ES-I3 (cell line): Measurements from ENCODE around the gene ABL2.
"Not testable (repeated sequence)": the region's sequence is repeated elsewhere in the genome, so short reads cannot be mapped to it uniquely, and the experiment has no call there.

Experiments
- H3K36me3 ChIP-seq: 2 replicates; pipeline ENCODE4 v1.6.1; 2013; ENCODE audit warnings: mild to moderate bottlenecking, low read length, control low read depth, moderate library complexity; ENCODE audit not compliant: insufficient read depth
- H3K4me1 ChIP-seq: 2 replicates; pipeline ENCODE4 v1.6.1; 2013; ENCODE audit warnings: mild to moderate bottlenecking, control low read depth, low read length; ENCODE audit not compliant: insufficient read depth
- H3K9ac ChIP-seq: 2 replicates; pipeline ENCODE4 v1.6.1; 2013; ENCODE audit warnings: low read depth, mild to moderate bottlenecking, low read length, moderate library complexity
- H3K9me3 ChIP-seq: 2 replicates; pipeline ENCODE4 v1.6.1; 2013; ENCODE audit warnings: mild to moderate bottlenecking, low read length, moderate library complexity; ENCODE audit not compliant: control insufficient read depth, insufficient read depth

The ABL2 gene

DNA sequence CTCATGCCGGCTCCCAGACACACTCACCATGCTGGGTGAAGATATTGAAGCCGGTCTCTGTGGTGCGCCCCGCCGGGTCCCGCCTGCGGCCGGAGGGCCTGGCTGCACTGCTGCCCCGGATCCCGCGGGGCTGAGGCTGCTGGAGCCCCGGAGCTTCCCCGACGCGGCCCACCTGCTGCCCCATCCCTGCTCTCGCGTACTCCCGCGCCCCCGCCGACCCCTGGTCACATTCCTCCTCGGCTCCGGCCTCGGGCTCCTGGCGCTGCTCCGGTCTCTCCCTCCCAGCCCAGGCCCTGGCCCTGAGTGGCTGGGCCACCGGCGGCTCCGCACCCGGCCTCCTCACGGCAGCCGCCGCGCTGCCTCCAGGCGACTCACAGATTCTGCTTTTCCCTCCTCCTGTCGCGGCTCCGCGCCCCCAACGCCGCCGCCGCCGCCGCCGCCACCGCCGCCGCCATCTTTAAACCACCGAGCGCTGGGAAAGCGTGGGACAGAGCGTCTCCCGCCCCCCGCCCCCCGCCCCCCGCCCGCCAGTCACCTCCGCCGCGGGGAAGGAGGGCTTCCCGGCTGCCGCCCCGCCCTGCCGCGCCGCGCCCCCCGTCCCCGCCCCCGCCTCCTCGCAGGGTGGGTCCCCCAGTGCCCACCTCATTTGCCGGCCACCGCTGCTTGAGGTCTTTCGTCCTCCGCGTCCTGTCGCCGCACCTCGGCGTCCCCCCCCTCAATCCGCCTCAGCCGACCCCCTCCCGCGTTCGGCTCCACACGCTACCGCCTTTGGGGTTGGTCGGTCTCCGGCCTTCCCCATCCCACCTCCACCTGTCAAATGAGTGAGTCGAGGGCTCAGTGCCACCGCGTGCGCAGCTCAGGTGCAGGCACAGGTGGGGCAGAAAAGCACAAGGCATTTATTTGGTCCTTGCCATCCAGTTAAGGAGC, at the start of gene ABL2:
TSS of gene ABL2 (minus strand) at position 464 of the 927 bp plus-strand sequence. CDS start at position 184, 280 bp downstream.
- no peaks in the 10 kb centered on the region for H3K9me3 ChIP-seq
- H3K4me1 ChIP-seq, result no peaks in the 10 kb centered on the region; the same call in 1 of the 2 replicates

DNA sequence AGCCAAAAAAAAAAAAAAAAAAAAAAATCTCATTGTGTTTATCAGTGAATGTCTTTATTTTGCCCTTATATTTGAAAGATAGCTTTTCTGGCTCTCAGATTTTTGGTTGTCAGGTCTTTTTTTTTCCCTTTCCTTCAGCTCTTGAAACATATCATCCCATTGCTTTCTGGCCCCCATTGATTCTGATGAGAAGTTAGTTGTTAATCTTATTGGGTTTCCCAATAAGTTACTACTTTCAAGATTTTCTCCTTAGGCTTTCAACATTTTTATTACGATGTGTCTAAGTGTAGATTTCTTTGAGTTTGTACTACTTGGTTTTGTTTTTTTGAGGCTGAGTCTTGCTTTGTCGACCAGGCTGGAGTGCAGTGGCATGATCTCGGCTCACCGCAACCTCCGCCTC, 49.4 kb upstream of the ABL2 start:
- Histone ChIP-seq H3K4me1 (no peaks in the 10 kb centered on the region), H3K9me3 (no peaks in the 10 kb centered on the region)

More for the DNA sequence above, at the start of gene ABL2:
- no peaks in the 10 kb centered on the region; the same call in 1 of the 2 replicates for H3K36me3 ChIP-seq
- peak within 1 kb of the TSS; percentile 76 for H3K9ac ChIP-seq

DNA sequence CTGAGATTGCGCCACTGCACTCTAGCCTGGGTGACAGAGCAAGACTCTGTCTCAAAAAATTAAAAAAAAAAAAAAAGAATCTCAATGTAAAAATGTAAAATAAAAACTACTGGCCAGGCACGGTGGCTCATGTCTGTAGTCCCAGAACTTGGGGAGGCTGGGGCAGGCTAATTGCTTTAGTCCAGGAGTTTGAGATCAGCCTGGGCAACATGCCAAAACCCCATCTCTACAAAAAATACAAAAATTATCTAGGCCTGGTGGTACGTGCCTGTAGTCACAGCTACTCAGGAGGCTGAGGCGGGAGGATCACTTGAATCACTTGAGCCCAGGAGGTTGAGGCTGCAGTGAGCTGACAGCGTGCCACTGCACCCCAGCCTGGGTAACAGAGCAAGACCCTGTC, 44.9 kb upstream of the ABL2 start:
- not testable (repeated sequence) for H3K9ac ChIP-seq, H3K9me3 ChIP-seq

More for the DNA sequence above, 49.4 kb upstream of the ABL2 start:
- Histone ChIP-seq H3K9ac (no peak overlapping the region), H3K36me3 (no peaks in the 10 kb centered on the region)

DNA sequence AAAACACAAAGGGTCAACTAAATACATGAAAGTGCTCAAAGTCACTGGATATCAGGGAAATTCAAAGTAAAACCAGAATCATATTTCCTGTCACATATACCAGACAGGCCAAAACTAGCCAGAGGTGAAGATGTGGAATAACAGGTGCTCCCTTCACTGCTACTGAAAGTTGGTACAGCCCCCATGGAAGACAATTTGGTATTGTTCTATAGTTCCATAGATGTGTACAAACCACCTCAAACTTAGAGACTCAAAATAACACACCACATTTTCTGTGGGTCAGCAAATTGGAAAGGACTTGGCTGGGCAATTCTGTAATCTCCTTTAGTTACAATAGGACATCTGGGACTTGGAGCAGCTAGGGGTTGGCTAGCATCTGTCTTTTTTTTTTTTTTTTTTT, 39.6 kb upstream of the ABL2 start:
- H3K9me3 ChIP-seq, result no peaks in the 10 kb centered on the region
- H3K36me3 ChIP-seq, result no peaks in the 10 kb centered on the region
- no peak overlapping the region for H3K9ac ChIP-seq
- H3K4me1 ChIP-seq, result no peaks in the 10 kb centered on the region

More for the DNA sequence above, 44.9 kb upstream of the ABL2 start:
- not testable (repeated sequence) for H3K36me3 ChIP-seq, H3K4me1 ChIP-seq

DNA sequence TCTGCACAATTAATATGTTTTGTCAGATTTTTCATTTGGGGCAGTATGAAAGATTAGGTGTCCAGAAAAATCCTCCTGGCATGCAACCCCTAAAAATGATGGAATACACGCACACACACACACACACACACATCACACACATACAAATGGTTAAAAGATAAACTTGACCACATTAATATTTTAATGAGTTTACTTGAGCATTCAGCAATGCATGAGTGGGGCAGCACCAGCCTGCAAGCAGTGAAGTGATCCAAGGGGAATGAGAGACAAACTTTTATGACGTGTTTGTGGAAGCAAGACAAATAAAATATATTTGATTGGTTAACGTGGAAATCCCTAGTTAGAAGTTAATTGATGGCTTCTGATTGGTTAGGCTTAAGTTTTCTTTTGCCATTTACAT, 35.0 kb upstream of the ABL2 start:
- Histone ChIP-seq H3K4me1 (no peaks in the 10 kb centered on the region), H3K36me3 (no peaks in the 10 kb centered on the region), H3K9ac (no peak overlapping the region)

DNA sequence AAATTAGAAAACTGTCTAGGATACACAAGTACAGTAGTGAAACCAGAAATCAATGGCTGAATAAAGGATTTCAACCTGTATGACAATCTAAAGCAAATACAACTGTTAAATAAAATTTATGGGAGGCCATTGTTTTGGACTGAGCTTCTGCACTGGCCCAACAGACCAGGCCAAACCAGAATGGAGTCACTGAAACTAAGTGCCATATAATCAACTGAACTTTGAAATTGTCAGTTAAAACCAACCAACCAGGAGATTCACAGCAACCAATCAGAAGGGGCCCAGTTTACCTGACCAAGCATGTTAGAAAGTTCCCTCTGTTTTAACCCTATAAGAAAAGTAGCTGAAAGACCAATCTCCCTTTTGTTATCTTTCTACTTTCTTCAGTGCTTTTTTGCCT, 33.6 kb upstream of the ABL2 start:
- no peaks in the 10 kb centered on the region for H3K9me3 ChIP-seq
- no peak overlapping the region for H3K9ac ChIP-seq
- H3K4me1 ChIP-seq, result no peaks in the 10 kb centered on the region
- H3K36me3 ChIP-seq, result no peaks in the 10 kb centered on the region

More for the DNA sequence above, 35.0 kb upstream of the ABL2 start:
- no peaks in the 10 kb centered on the region for H3K9me3 ChIP-seq

DNA sequence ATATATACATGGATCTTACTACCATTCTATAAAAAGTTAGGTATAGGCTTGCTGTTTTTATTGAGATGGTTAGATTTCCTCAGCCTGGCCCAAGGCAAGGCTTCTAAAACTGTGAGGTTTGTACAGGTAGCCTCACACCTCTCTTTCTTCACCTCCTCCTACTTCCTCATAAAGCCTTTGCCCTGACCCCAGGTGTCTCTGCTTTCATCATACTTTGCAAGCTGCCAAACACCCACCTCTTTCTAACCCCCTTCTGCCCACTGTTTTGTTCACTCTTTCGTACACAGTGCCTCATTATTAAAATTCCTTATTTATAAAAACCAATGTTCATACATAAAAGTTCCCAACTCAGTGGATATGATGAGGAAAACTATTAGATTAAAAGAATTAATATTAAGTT, 32.7 kb upstream of the ABL2 start:
- no peaks in the 10 kb centered on the region for H3K4me1 ChIP-seq
- H3K9ac ChIP-seq, result no peak overlapping the region
- no peaks in the 10 kb centered on the region for H3K36me3 ChIP-seq
- H3K9me3 ChIP-seq, result no peaks in the 10 kb centered on the region

DNA sequence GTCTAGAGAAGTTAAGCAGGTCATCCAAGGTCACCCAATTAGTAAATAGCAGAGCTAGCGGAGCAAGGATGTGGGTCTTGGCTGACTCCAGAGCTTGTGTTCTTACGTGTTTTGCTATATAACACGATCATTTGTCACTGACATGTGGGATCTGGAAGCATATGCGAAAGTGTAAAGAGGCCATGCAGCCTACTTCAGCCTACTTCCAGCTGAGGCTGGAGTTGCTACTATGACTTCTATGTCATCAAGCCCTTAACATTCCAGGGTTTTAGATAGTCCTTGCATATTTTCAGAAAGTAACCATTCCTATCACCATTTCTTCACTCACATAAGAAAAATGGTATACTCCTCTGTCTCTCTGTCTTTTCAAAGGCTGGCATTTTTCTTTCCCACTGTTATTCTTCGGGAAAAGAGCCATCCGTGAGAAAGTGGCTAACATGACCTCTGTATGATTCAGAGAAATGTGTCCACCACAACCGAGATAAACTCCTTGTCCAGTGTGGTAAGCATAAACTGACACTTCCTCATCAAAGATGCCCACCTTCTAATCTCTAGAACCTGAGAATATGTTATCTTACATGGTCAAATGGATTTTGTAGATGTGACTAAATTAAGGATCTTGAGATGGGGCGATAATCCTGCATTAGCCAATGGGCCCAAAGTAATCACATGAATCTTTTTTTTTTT, 24.0 kb upstream of the ABL2 start:
- no peak overlapping the region for H3K9ac ChIP-seq
- H3K36me3 ChIP-seq, result no peaks in the 10 kb centered on the region
- no peaks in the 10 kb centered on the region for H3K4me1 ChIP-seq
- no peaks in the 10 kb centered on the region for H3K9me3 ChIP-seq

DNA sequence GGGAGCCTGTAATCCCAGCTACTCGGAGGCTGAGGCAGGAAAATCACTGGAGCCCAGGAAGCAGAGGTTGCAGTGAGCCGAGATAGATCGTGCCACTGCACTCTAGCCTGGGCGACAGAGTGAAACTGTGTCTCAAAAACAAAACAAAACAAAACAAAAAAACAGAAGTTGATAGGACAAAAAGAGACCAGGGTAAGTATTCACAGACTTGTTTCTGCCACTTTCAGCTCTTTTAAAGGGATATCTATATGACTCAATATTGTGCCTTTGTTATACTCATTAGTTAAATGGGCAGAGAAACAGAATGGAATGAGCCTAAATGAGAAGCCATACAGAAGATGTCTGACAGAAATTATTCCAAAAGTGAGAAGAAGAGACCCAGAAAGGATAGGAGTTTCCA, 23.1 kb upstream of the ABL2 start:
- Histone ChIP-seq H3K36me3 (no peaks in the 10 kb centered on the region), H3K9me3 (no peaks in the 10 kb centered on the region), H3K4me1 (no peaks in the 10 kb centered on the region), H3K9ac (no peak overlapping the region)

DNA sequence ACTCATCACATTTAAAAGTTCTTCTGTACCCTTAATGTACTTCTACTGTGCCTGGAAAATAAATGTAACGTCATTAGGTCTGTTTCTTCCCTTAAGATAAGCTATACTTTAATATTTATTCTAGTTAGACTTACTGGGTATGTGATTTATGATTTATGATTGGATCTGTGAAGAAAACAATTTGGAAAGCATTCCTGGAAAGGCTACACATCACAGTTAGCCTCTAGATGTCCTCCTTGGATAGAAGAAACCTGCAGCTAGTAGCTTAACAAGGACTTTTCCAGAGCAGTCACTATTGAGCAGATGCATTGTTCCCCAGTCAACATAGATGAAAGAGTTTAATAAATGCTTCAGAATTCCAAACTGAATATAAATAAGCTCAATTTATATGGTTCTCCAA, 22.2 kb upstream of the ABL2 start:
- Histone ChIP-seq H3K9ac (no peak overlapping the region), H3K9me3 (no peaks in the 10 kb centered on the region), H3K36me3 (no peaks in the 10 kb centered on the region), H3K4me1 (no peaks in the 10 kb centered on the region)

DNA sequence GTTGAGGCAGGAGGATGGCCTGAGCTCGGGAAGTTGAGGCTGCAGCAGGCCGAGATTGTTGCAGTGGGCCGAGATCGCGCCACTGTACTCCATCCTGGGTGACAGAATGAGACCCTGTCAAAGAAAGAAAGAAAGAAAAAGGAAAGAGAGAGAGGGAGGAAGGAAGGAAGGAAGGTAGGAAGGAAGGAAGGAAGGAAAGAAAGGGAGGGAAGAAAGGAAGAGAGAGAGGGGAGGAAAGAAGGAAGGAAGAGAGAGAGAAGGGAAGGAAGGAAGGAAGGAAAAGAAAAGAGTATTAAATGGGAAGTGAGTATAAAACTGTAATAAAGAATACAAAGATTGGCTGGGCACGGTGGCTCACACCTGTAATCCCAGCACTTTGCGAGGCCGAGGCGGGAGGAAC, 18.4 kb upstream of the ABL2 start:
- H3K36me3 ChIP-seq, result no peaks in the 10 kb centered on the region

DNA sequence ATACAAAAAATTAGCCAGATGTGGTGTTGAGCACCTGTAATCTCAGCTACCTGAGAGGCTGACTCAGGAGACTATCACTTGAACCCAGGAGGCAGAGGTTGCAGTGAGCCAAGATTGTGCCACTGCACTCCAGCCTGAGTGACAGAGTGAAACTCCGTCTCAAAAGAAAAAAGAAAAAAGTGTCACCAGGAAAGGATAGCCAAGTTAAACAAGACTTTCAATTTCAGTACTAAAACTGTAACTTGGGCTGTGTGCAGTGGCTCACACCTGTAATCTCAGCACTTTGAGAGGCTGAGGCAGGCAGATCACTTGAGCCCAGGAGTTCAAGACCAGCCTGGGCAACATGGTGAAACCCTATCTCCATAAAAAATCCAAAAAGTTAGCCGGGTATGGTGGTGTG, 15.9 kb upstream of the ABL2 start:
- not testable (repeated sequence) for H3K9me3 ChIP-seq, H3K36me3 ChIP-seq, H3K9ac ChIP-seq, H3K4me1 ChIP-seq

More for the DNA sequence above, 18.4 kb upstream of the ABL2 start:
- Histone ChIP-seq H3K4me1 (no peaks in the 10 kb centered on the region), H3K9me3 (no peaks in the 10 kb centered on the region), H3K9ac (no peak overlapping the region)

DNA sequence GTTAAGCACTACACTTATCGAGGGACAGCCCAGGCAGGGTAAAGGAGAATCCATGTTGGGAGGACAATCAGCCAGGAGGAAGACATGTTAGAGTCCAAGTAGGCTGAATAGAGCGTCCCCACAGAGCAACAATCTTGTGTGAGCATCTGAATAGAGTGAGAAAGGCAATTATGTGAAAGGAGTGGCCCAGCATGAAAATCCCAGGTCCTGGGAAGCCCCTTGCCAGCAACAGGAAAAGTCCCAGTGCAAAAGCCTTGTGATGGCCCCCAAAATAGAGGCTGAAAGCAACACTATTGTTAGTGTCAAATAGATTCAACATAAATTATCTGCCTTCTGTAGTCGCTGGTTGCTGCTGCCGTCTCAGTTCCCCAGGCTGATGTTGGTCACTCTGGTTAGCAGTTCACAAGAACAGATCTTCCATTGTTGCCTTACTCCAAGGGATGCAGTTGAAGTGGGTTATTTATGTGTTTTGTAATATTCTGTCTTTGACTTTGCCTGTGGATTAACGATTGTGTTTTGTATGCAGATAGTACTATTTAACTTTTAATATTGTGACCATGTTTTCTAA, 12.1 kb upstream of the ABL2 start:
- Histone ChIP-seq H3K9me3 (no peaks in the 10 kb centered on the region), H3K4me1 (peaks cover 3% of the 10 kb centered on the region; the same call in 1 of the 2 replicates), H3K36me3 (no peaks in the 10 kb centered on the region), H3K9ac (no peak overlapping the region)

DNA sequence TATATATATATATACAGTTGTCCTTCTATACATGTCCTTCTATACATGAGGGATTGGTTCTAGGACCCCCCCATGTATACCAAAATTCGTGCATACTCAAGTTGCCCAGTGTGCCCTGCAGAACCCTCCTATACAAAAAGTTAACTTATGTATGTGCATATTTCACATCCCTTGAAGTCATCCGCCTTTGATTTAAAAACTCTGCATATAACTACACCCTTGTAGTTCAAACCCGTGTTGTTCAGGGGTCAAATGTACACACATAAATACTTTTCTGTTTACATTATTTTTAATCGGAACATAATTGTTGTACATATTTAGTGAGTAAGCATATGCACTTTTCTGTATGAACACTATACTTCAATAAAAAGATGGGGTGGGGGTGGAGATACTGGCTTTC, 7.7 kb upstream of the ABL2 start:
- no peaks in the 10 kb centered on the region for H3K36me3 ChIP-seq
- no peak overlapping the region for H3K9ac ChIP-seq
- peaks cover 3% of the 10 kb centered on the region; the same call in 1 of the 2 replicates for H3K4me1 ChIP-seq
- H3K9me3 ChIP-seq, result no peaks in the 10 kb centered on the region; the same call in 1 of the 2 replicates
